ENCODE measurements around the gene PIGK. TPM values are rescaled to one million over a fixed set of nuclear protein-coding genes. Genes with fewer than 3 reads are reported as not detected.
"Not testable (repeated sequence)": the region's sequence is repeated elsewhere in the genome, so short reads cannot be mapped to it uniquely, and the experiment has no call there.

PIGK gene
- total RNA-seq, 1 experiment from 2014 or later: 22.9 TPM

DNA sequence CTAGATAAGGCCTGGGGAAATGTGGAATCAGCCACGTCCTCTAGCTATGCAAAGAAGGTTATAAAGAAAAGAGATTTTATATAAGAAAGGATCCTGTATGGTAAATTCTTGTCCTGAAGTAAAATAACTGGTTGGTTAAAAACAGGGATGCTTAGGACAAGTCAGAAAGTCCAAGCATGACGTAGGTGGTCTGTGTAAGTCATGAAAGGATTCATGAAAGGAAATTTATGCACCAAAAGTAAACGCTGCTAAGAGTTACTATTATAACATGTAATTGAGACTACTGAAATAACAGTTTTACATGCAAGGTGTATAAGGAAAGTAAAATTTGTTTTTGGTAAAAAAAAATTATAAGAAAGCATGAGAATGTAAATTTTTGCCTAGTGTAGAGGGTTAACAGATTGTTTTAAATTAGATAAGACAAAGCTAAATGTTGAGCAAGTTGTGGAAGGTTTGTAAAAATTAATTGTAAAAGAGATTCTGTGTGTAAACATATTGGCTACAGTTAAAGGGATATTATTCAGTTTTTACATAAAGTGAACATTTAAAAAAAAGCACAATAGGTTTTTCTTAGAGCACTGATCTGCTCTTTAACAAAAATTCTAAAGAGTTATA lies 43.9 kb downstream of the PIGK start:
- intact Hi-C loops (cut with micrococcal nuclease): no loop called here
- TF ChIP-seq CTCF (IDR thresholded peaks at IDR 0.05; ENCODE audit: unreplicated experiment): no peak
- peak; percentile 43 for DNase-seq (ENCODE audit: unreplicated experiment)
- Mint-ChIP-seq H3K27me3 (ENCODE audit: insufficient read depth, unreplicated experiment) (no peaks in the 10 kb centered on the region), H3K4me3 (ENCODE audit: unreplicated experiment) (no peak overlapping the region), H3K36me3 (ENCODE audit: insufficient read depth, unreplicated experiment) (no peaks in the 10 kb centered on the region), H3K9me3 (ENCODE audit: unreplicated experiment) (peaks cover 22% of the 10 kb centered on the region), H3K4me1 (ENCODE audit: insufficient read depth, unreplicated experiment) (no peaks in the 10 kb centered on the region), H3K27ac (ENCODE audit: low read depth, unreplicated experiment) (no peak overlapping the region)
- CTCF ChIA-PET: interaction anchor here (0.6 kb wide), 2 partner anchors 358 to 740 kb away, joined by 3 read pairs; no protein-coding TSS in a partner anchor
- no TSS peak for BruUV-seq (replicated peaks)
- POLR2A ChIA-PET: no interaction called here

DNA sequence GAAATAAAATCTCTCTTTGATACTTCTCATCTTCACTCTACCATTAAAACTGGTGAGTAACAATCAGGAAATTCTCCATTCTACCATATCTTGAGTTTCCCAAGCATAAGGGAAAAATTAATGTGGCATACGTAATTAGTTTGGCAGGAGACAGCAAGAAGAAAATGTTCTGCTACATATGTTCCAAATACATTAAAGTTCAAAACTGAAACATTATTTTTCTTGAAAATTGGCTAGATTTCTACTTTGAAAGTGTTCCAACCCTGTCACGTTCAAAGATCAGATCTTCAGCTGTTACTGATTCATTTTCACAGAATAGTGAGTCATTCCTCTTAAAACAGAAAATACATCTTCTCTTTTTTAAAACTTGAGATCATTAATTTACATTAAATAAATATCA lies 48.5 kb downstream of the PIGK start:
- no peak overlapping the region for H3K4me3 Mint-ChIP-seq (ENCODE audit: unreplicated experiment)
- no peak for TF ChIP-seq CTCF (IDR thresholded peaks at IDR 0.05; ENCODE audit: unreplicated experiment)
- no peaks in the 10 kb centered on the region for H3K27me3 Mint-ChIP-seq (ENCODE audit: insufficient read depth, unreplicated experiment)
- H3K27ac Mint-ChIP-seq (ENCODE audit: low read depth, unreplicated experiment): peak overlapping the region; percentile 30
- peaks cover 7% of the 10 kb centered on the region for H3K9me3 Mint-ChIP-seq (ENCODE audit: unreplicated experiment)
- CTCF ChIA-PET: no interaction called here
- intact Hi-C loops (cut with micrococcal nuclease): no loop called here
- no peaks in the 10 kb centered on the region for H3K36me3 Mint-ChIP-seq (ENCODE audit: insufficient read depth, unreplicated experiment)
- no peaks in the 10 kb centered on the region for H3K4me1 Mint-ChIP-seq (ENCODE audit: insufficient read depth, unreplicated experiment)
- DNase-seq (ENCODE audit: unreplicated experiment): no peak
- POLR2A ChIA-PET: no interaction called here
- no TSS peak for BruUV-seq (replicated peaks)

- BruUV-seq (replicated peaks): no TSS peak
- Mint-ChIP-seq H3K4me1 (ENCODE audit: insufficient read depth, unreplicated experiment) (no peaks in the 10 kb centered on the region), H3K9me3 (ENCODE audit: unreplicated experiment) (no peaks in the 10 kb centered on the region), H3K27me3 (ENCODE audit: insufficient read depth, unreplicated experiment) (no peaks in the 10 kb centered on the region), H3K4me3 (ENCODE audit: unreplicated experiment) (no peak overlapping the region), H3K27ac (ENCODE audit: low read depth, unreplicated experiment) (no peak overlapping the region), H3K36me3 (ENCODE audit: insufficient read depth, unreplicated experiment) (no peaks in the 10 kb centered on the region)
- no peak for TF ChIP-seq CTCF (IDR thresholded peaks at IDR 0.05; ENCODE audit: unreplicated experiment)
- intact Hi-C loops (cut with micrococcal nuclease): no loop called here
- POLR2A ChIA-PET: interaction anchor here (0.5 to 0.6 kb wide), 2 partner anchors 283 to 1022 kb away, joined by 3 read pairs; no protein-coding TSS in a partner anchor
- CTCF ChIA-PET: no interaction called here
- DNase-seq (ENCODE audit: unreplicated experiment): no peak
These were observed 50.9 kb downstream of the PIGK start for GRCh38 chr1:77168358-77168757.

DNA sequence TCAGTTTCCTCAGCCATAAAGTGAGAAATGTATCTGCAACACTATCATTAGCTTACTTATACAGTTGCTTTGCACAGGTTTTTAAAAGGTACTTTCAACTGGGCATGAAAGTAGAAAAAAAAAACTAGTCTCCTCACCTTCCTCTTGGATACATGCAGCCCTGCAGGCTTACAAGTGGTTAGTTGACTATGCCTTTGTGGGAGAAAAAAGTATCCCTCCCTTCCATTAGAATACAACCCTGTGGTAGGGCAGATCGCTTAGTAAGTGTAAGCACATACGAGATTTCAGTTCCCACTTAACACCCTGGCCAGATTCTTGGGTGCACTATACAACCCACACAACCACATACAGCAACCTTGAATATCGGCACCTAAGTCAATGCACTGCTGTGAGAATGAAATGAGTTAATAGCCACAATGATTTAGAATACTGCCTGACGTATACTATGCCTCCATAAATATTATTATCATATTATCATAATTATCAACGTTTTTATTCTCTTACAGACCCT lies 54.7 kb downstream of the PIGK start:
- Mint-ChIP-seq H3K36me3 (ENCODE audit: insufficient read depth, unreplicated experiment) (peaks cover 2% of the 10 kb centered on the region), H3K27ac (ENCODE audit: low read depth, unreplicated experiment) (no peak overlapping the region), H3K27me3 (ENCODE audit: insufficient read depth, unreplicated experiment) (no peaks in the 10 kb centered on the region), H3K4me3 (ENCODE audit: unreplicated experiment) (no peak overlapping the region), H3K9me3 (ENCODE audit: unreplicated experiment) (no peaks in the 10 kb centered on the region), H3K4me1 (ENCODE audit: insufficient read depth, unreplicated experiment) (no peaks in the 10 kb centered on the region)
- no TSS peak for BruUV-seq (replicated peaks)
- DNase-seq (ENCODE audit: unreplicated experiment): no peak
- intact Hi-C loops (cut with micrococcal nuclease): no loop called here
- CTCF ChIA-PET: interaction anchor here (1.9 kb wide), 1 partner anchor 369 kb away, joined by 7 read pairs; no protein-coding TSS in a partner anchor
- POLR2A ChIA-PET: no interaction called here
- TF ChIP-seq CTCF (IDR thresholded peaks at IDR 0.05; ENCODE audit: unreplicated experiment): no peak

- H3K9me3 Mint-ChIP-seq (ENCODE audit: unreplicated experiment); DNase-seq (ENCODE audit: unreplicated experiment); H3K4me1 Mint-ChIP-seq (ENCODE audit: insufficient read depth, unreplicated experiment); intact Hi-C loops (cut with micrococcal nuclease); H3K36me3 Mint-ChIP-seq (ENCODE audit: insufficient read depth, unreplicated experiment); H3K4me3 Mint-ChIP-seq (ENCODE audit: unreplicated experiment); CTCF ChIA-PET; H3K27ac Mint-ChIP-seq (ENCODE audit: low read depth, unreplicated experiment); BruUV-seq (replicated peaks); H3K27me3 Mint-ChIP-seq (ENCODE audit: insufficient read depth, unreplicated experiment); POLR2A ChIA-PET: not testable (repeated sequence)
These were observed 59.5 kb downstream of the PIGK start for GRCh38 chr1:77159706-77160105.

All from MCF 10A (cell line).